ENCODE measurements around the gene CST7. TPM values are rescaled to one million over a fixed set of nuclear protein-coding genes. Genes with fewer than 3 reads are reported as not detected.
A peak's percentile ranks its signal among the peaks of the same experiment; 100 is the strongest.
"Not testable (repeated sequence)": the region's sequence is repeated elsewhere in the genome, so short reads cannot be mapped to it uniquely, and the experiment has no call there.

Gene CST7
- total and polyA plus RNA-seq, 2 of the 13 experiments (the other 11 are each of a cell fraction or from before 2014, with no cell fraction given), result not detected

DNA sequence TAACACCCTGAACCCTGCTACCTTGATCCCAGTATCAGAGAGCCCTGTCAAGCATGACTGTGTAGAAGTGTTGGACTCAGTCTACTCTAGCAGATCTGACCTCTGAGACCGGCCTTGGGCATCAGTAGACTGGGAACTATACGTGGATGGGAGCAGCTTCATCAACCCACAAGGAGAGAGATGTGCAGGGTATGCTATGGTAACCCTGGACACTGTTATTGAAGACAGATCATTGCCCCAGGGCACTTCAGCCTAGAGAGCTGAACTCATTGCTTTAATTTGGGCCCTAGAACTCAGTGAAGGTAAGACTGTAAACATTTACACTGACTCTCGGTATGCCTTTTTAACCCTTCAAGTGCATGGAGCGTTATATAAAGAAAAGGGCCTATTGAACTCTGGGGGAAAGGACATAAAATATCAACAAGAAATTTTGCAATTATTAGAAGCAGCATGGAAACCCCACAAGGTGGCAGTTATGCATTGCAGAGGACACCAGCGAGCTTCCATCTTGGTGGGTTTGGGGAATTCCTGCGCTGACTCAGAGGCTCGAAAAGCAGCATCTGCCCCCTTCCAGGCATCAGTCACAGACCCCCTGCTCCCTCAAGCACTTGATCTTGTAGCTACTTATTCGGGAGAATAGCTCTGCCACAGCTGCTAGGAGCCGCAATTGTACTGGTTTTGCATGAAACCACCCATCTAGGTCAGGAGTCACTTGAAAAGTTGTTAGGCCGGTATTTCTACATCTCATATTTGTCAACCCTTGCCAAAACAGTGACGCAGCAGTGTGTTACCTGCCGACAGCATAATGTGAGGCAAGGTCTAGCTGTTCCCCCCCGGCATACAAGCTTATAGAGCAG, 19.0 kb upstream of the CST7 start:
- DNase-seq (ENCODE audit: low spot score); POLR2A ChIA-PET: not testable (repeated sequence)

DNA sequence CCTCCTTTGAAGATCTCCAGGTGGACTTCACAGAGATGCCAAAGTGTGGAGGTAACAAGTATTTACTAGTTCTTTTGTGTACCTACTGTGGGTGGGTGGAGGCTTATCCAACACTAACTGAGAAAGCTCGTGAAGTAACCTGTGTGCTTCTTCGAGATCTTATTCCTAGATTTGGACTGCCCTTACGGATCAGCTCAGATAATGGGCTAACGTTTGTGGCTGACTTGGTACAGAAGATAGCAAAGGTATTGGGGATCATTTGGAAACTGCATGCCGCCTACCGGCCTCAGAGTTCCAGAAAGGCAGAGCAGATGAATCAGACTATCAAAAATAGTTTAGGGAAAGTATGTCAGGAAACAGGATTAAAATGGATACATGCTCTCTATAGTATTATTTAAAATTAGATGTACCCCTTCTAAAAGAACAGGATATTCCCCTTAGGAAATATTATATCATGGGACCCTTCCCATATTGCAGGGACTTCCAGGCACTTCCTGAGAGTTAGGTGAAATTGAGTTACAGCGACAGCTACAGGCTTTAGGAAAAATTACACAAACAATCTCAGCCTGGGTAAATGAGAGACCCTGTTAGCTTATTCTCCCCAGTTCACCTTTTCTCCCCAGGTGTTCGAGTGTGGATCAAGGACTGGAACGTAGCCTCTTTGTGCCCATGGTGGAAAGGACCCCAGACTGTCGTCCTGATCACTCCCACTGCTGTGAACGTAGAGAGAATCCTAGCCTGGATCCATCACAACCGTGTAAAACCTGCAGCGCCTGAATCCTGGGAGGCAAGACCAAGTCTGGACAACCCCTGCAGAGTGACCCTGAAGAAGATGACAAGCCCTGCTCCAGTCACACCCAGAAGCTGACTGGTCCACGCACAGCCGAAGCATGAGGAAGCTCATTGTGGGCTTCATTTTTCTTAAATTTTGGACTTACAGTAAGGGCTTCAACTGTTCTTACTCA, 18.1 kb upstream of the CST7 start:
- 38% methylated on average over 15 of the region's 15 CpGs for WGBS (ENCODE audit: low lambda C conversion rate)
- in situ Hi-C loops (cut with HindIII; ENCODE audit: extremely low pct_ligation_motif_present, low pct_unique_long_range_greater_than_20kb); intact Hi-C loops (cut with micrococcal nuclease; ENCODE audit: unreplicated experiment); ATAC-seq; H4K20me1 ChIP-seq (ENCODE audit: insufficient read depth, low read length); DNase-seq (ENCODE audit: low spot score); H2AFZ ChIP-seq (ENCODE audit: low read length); H3K4me2 ChIP-seq (ENCODE audit: low read depth, low read length); H3K9me3 ChIP-seq (ENCODE audit: low read length); H3K4me3 ChIP-seq (replicated peaks in 1 of 3; ENCODE audit: insufficient read depth in 1 of 3, low read depth in 2 of 3, low read length in 3 of 3); H3K27ac ChIP-seq (ENCODE audit: extremely low read length, insufficient read depth, low read length); H3K36me3 ChIP-seq (replicated peaks in 1 of 2; ENCODE audit: control insufficient read depth in 1 of 2, insufficient read depth in 2 of 2, low read length in 2 of 2); H3K9ac ChIP-seq (ENCODE audit: insufficient read depth, low read depth, low read length); H3K79me2 ChIP-seq (ENCODE audit: insufficient read depth, low read length); POLR2A ChIA-PET; CTCF ChIA-PET (ENCODE audit: low intra/inter-chr PET ratio, low total read pairs); BruUV-seq (replicated peaks); FAIRE-seq; H3K4me1 ChIP-seq (ENCODE audit: insufficient read depth, low read length): not testable (repeated sequence)
- H3K27me3 ChIP-seq (ENCODE audit: control insufficient read depth in 1 of 2, insufficient read depth in 2 of 2, low read length in 2 of 2), result peaks cover 2 to 14% of the 10 kb centered on the region in 2 experiments; a peak in 3 of 5 replicates
- TF ChIP-seq, protein P1, sequence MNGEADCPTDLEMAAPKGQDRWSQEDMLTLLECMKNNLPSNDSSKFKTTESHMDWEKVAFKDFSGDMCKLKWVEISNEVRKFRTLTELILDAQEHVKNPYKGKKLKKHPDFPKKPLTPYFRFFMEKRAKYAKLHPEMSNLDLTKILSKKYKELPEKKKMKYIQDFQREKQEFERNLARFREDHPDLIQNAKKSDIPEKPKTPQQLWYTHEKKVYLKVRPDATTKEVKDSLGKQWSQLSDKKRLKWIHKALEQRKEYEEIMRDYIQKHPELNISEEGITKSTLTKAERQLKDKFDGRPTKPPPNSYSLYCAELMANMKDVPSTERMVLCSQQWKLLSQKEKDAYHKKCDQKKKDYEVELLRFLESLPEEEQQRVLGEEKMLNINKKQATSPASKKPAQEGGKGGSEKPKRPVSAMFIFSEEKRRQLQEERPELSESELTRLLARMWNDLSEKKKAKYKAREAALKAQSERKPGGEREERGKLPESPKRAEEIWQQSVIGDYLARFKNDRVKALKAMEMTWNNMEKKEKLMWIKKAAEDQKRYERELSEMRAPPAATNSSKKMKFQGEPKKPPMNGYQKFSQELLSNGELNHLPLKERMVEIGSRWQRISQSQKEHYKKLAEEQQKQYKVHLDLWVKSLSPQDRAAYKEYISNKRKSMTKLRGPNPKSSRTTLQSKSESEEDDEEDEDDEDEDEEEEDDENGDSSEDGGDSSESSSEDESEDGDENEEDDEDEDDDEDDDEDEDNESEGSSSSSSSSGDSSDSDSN (CRISPR knock-in tag; IDR thresholded peaks at IDR 0.05), result 0 out of 2 replicates have a peak, but pooled peaks have one; percentile 1
- peak; percentile 62 for TF ChIP-seq CTCF (CRISPR knock-in tag; IDR thresholded peaks at IDR 0.05)
- TF ChIP-seq STAG1 (CRISPR knock-in tag; IDR thresholded peaks at IDR 0.05), result peak; percentile 28; the same call in 1 of the 2 replicates

More for the DNA sequence above, 19.0 kb upstream of the CST7 start:
- H3K4me3 ChIP-seq (replicated peaks in 1 of 3; ENCODE audit: insufficient read depth in 1 of 3, low read depth in 2 of 3, low read length in 3 of 3); H3K36me3 ChIP-seq (replicated peaks in 1 of 2; ENCODE audit: control insufficient read depth in 1 of 2, insufficient read depth in 2 of 2, low read length in 2 of 2); H3K4me2 ChIP-seq (ENCODE audit: low read depth, low read length); H3K79me2 ChIP-seq (ENCODE audit: insufficient read depth, low read length); H2AFZ ChIP-seq (ENCODE audit: low read length); CTCF ChIA-PET (ENCODE audit: low intra/inter-chr PET ratio, low total read pairs); H3K9me3 ChIP-seq (ENCODE audit: low read length); H4K20me1 ChIP-seq (ENCODE audit: insufficient read depth, low read length); H3K9ac ChIP-seq (ENCODE audit: insufficient read depth, low read depth, low read length); intact Hi-C loops (cut with micrococcal nuclease; ENCODE audit: unreplicated experiment); ATAC-seq; BruUV-seq (replicated peaks); in situ Hi-C loops (cut with HindIII; ENCODE audit: extremely low pct_ligation_motif_present, low pct_unique_long_range_greater_than_20kb); H3K27ac ChIP-seq (ENCODE audit: extremely low read length, insufficient read depth, low read length); H3K4me1 ChIP-seq (ENCODE audit: insufficient read depth, low read length); FAIRE-seq: not testable (repeated sequence)
- TF ChIP-seq ZNF652 (CRISPR knock-in tag; IDR thresholded peaks at IDR 0.05; ENCODE audit: borderline replicate concordance, low read depth), result peak; percentile 68; the same call in 1 of the 2 replicates
- TF ChIP-seq STAG1 (CRISPR knock-in tag; IDR thresholded peaks at IDR 0.05), result peak; percentile 20; the same call in 1 of the 2 replicates
- WGBS (ENCODE audit: low lambda C conversion rate), result 23% methylated on average over 13 of the region's 13 CpGs
- H3K27me3 ChIP-seq (ENCODE audit: control insufficient read depth in 1 of 2, insufficient read depth in 2 of 2, low read length in 2 of 2), result peaks cover 2 to 14% of the 10 kb centered on the region in 2 experiments; a peak in 3 of 5 replicates

All from HepG2 (cell line).